BE2C (cell line): ENCODE data around the gene TRAPPC3L.

Experiments used
- DNase-seq: peaks from one replicate; pipeline ENCODE4 v3.0.0-alpha.2; 2020
- H3K27me3 ChIP-seq: fragments of 250-450 bp; sonication (Bioruptor Pico); 2 replicates; pipeline ENCODE4 v1.5.1; 2020; ENCODE audit warnings: mild to moderate bottlenecking
- H3K36me3 ChIP-seq: fragments of 250-450 bp; sonication (Bioruptor Pico); 2 replicates; pipeline ENCODE4 v1.5.1; 2020; ENCODE audit warnings: mild to moderate bottlenecking
- H3K4me1 ChIP-seq: fragments of 250-450 bp; sonication (Bioruptor Pico); 2 replicates; pipeline ENCODE4 v1.5.1; 2020
- H3K4me3 ChIP-seq: 2 replicates; pipeline ENCODE4 v1.5.1; 2011; ENCODE audit warnings: low read depth, low read length
- H3K9me3 ChIP-seq: fragments of 250-450 bp; sonication (Bioruptor Pico); 2 replicates; pipeline ENCODE4 v1.5.1; 2020
- CTCF ChIP-seq: IDR thresholded peaks from 2 replicates; pipeline ENCODE4 v1.5.1; 2012; ENCODE audit warnings: mild to moderate bottlenecking, low read depth, low read length

TRAPPC3L gene

DNA sequence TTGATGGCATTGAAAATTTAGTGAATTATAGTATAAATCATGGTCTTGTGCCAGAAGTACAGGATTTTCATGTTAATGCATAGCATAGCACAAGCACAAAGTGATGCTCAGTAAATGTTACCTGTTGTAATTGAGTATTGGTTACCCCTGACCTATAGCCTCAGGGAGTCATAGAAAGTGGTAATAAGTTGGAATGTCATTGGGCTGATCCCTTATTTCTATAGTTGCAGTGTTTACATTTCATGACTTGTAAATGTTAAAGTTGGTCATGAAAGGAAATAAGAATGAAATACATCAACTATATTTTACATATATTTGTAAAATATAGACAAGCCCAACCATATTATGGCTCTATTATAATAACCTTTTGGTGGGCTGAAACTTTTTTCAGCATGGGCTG lies 32.9 kb upstream of the TRAPPC3L start:
- no peak for DNase-seq
- H3K36me3 ChIP-seq, result peaks cover 41% of the 10 kb centered on the region
- H3K4me3 ChIP-seq, result no peak overlapping the region
- no peaks in the 10 kb centered on the region; the same call in 1 of the 2 replicates for H3K4me1 ChIP-seq
- TF ChIP-seq CTCF, result no peak
- H3K27me3 ChIP-seq, result no peaks in the 10 kb centered on the region
- no peaks in the 10 kb centered on the region for H3K9me3 ChIP-seq

GRCh38 chr6:116577486-116577885 lies 32.0 kb upstream of the TRAPPC3L start:
- no peaks in the 10 kb centered on the region; the same call in 1 of the 2 replicates for H3K4me1 ChIP-seq
- no peak for TF ChIP-seq CTCF
- H3K27me3 ChIP-seq, result no peaks in the 10 kb centered on the region
- peaks cover 38% of the 10 kb centered on the region for H3K36me3 ChIP-seq
- DNase-seq, result no peak
- H3K9me3 ChIP-seq, result no peaks in the 10 kb centered on the region
- H3K4me3 ChIP-seq, result no peak overlapping the region

- DNase-seq, result no peak
- Histone ChIP-seq H3K27me3 (no peaks in the 10 kb centered on the region), H3K4me1 (no peaks in the 10 kb centered on the region; the same call in 1 of the 2 replicates), H3K4me3 (no peak overlapping the region), H3K9me3 (no peaks in the 10 kb centered on the region), H3K36me3 (peaks cover 28% of the 10 kb centered on the region)
- no peak for TF ChIP-seq CTCF
These were observed 29.7 kb upstream of the TRAPPC3L start for GRCh38 chr6:116575227-116575626.

DNA sequence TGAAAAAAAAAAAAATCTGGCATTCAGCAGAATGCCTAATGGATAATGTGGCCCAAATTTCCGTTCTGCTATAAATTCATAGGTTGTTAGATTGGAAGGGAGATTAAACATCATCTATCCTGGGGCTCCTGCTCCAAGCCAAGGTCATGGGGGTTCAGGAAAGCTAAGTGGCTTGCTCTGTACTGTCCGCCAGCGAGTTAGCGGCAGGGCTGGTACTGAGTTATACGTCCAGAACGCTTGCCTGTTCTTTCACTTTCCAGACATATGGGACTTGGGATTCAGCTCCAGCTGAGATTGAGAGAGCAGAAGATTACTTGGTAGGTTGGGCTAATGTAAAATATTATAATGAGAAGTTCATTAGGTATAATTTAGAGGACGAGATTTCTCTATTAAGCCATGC lies 26.7 kb upstream of the TRAPPC3L start:
- Histone ChIP-seq H3K4me1 (no peaks in the 10 kb centered on the region; the same call in 1 of the 2 replicates), H3K36me3 (peaks cover 21% of the 10 kb centered on the region), H3K9me3 (no peaks in the 10 kb centered on the region), H3K4me3 (peak overlapping the region; percentile 98), H3K27me3 (no peaks in the 10 kb centered on the region)
- DNase-seq, result peak; percentile 34
- no peak for TF ChIP-seq CTCF

- no peaks in the 10 kb centered on the region for H3K27me3 ChIP-seq
- DNase-seq, result no peak
- peak overlapping the region; percentile 98 for H3K4me3 ChIP-seq
- H3K9me3 ChIP-seq, result no peaks in the 10 kb centered on the region
- H3K4me1 ChIP-seq, result no peaks in the 10 kb centered on the region; the same call in 1 of the 2 replicates
- no peak for TF ChIP-seq CTCF
- H3K36me3 ChIP-seq, result peaks cover 17% of the 10 kb centered on the region
These were observed 26.2 kb upstream of the TRAPPC3L start for GRCh38 chr6:116571683-116572000.

DNA sequence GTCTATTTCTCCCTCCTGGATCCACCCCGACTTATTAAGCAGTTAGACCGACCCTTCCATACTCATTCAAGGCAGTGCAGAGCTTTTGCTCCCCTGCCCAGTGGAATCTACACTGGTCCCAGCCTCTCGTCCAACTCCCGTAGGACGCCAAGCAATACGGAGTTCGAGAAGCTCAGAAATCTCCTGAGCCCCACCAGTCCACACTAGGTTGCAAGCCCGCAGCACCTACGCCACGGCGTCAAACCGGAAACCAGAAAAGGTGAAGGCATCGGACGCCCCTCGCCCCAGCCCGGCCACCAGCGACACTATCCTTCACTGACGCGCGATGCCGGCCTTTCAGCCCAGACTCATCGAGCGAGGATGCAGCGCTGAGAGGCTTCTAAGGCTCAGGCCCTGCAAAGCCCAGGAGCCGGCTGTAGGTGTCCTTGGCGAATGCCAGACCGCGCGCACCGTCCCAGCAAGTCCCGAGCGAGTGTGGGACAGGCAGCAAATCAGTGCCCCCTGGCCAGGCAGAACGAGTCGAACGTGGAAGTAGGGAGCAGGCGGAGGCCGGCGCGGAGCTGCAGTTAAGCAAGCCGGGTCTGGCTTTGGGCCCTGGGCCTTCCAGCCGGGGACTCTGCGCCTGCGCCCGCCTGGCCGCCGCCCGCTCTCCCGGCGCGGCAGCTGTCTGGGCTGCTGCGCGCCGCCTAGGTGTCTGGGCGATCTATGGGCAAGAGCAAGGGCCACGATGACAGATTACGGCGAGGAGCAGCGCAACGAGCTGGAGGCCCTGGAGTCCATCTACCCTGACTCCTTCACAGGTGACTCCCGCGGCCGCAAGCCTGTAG lies 25.6 kb upstream of the TRAPPC3L start, which contains the start of gene RWDD1:
RWDD1 (plus strand) TSS at position 649 of the 827 bp plus-strand sequence; CDS start at position 728, 79 bp downstream.
- no peaks in the 10 kb centered on the region for H3K27me3 ChIP-seq
- DNase-seq, result peak; percentile 99
- H3K4me3 ChIP-seq, result peak within 1 kb of the TSS; percentile 98
- H3K36me3 ChIP-seq, result peaks cover 13% of the 10 kb centered on the region
- no peaks in the 10 kb centered on the region for H3K9me3 ChIP-seq
- H3K4me1 ChIP-seq, result no peaks in the 10 kb centered on the region; the same call in 1 of the 2 replicates
- no peak for TF ChIP-seq CTCF
